K562 (cell line): ENCODE measurements around the gene WDR54. TPM values are rescaled to one million over a fixed set of nuclear protein-coding genes. Genes with fewer than 3 reads are reported as not detected.

ENCODE experiments used
- ATAC-seq: fragments of 200-7000 bp; cut with Tn5 transposase; 3 replicates; pipeline ENCODE4 v1.9.1; 2020; ENCODE audit warnings: moderate library complexity
- BruUV-seq: library from RNA; stranded (reverse); fragments of 400-500 nt; replicated peaks from 2 replicates; lab custom pipeline; 2021; lab: Mats Ljungman, UMichigan
- CTCF ChIA-PET: fragments of 300-600 bp; formaldehyde crosslinking; extraction: SDS; loops from one replicate; lab custom pipeline; 2021; ENCODE audit warnings: low intra/inter-chr PET ratio; lab: Yijun Ruan, JAX
- POLR2A ChIA-PET: fragments of 300-600, 350-650 bp; sonication (Branson Sonifier 250); formaldehyde crosslinking; extraction: SDS; loops from one replicate; lab custom pipeline; 2021; ENCODE audit warnings: antibody characterized with exemption, inconsistent platforms; lab: Yijun Ruan, JAX
- DNase-seq, 4 experiments: peaks; one replicate each; pipeline versions ENCODE4 v3.0.0 to v3.0.0-alpha.2; 2011 to 2018; ENCODE audit warnings: low spot score in 3 of 4, mixed read lengths in 3 of 4; ENCODE audit errors: extremely low read depth in 1 of 4
- FAIRE-seq: peaks from 2 replicates; lab custom pipeline; 2011; peaks lifted over from hg19 to GRCh38; lab: Jason Lieb, UNC
- H2AFZ ChIP-seq: 2 replicates; pipeline ENCODE4 v1.6.0; 2011; ENCODE audit warnings: low read depth, low read length, control low read depth, inconsistent platforms
- H3K27ac ChIP-seq: fragments of 200-600 bp; 3 replicates; pipeline ENCODE4 v1.8.0; 2011; ENCODE audit warnings: low read depth, mild to moderate bottlenecking, control low read depth, inconsistent platforms, low read length, moderate library complexity, mixed read lengths; ENCODE audit errors: extremely low read depth
- H3K27me3 ChIP-seq, 2 experiments: fragments of 300-600 bp in 1 of 2; 2 replicates in 1 of 2; 3 replicates in 1 of 2; pipeline versions ENCODE4 v1.6.0 to v1.8.0; 2011; ENCODE audit warnings: inconsistent platforms in 2 of 2, low read length in 2 of 2, mild to moderate bottlenecking in 1 of 2, mixed read lengths in 1 of 2, moderate library complexity in 1 of 2; ENCODE audit not compliant: control insufficient read depth in 2 of 2, insufficient read depth in 2 of 2
- H3K36me3 ChIP-seq: fragments of 300-600 bp; 3 replicates; pipeline ENCODE4 v1.8.0; 2011; ENCODE audit warnings: mild to moderate bottlenecking, low read length, inconsistent platforms; ENCODE audit not compliant: control insufficient read depth, insufficient read depth
- H3K4me1 ChIP-seq, 2 experiments: fragments of 200-600 bp in 1 of 2; replicated peaks in 1 of 2; 2 replicates in 1 of 2; 3 replicates in 1 of 2; pipeline versions ENCODE4 v1.5.1 to v1.8.0; 2011; ENCODE audit warnings: inconsistent platforms in 2 of 2, low read length in 2 of 2, mild to moderate bottlenecking in 1 of 2, mixed read lengths in 1 of 2, moderate library complexity in 1 of 2; ENCODE audit not compliant: control insufficient read depth in 2 of 2, insufficient read depth in 2 of 2
- H3K4me2 ChIP-seq: 2 replicates; pipeline ENCODE4 v1.6.1; 2011; ENCODE audit warnings: low read length, control low read depth, inconsistent platforms, mixed read lengths; ENCODE audit not compliant: insufficient read depth
- H3K4me3 ChIP-seq: fragments of 200-600 bp; sonication (generic), shearing (Covaris generic); 2 replicates; pipeline ENCODE4 v1.5.1; 2016; ENCODE audit warnings: control low read depth, inconsistent platforms
- H3K79me2 ChIP-seq: fragments of 200-600 bp; 3 replicates; pipeline ENCODE4 v1.8.0; 2011; ENCODE audit warnings: low read length, inconsistent platforms; ENCODE audit not compliant: control insufficient read depth, insufficient read depth
- H3K9ac ChIP-seq, 2 experiments: 2 replicates each; pipeline versions ENCODE4 v1.6.0 to v1.6.1; 2011; ENCODE audit warnings: low read depth in 2 of 2, low read length in 2 of 2, control low read depth in 1 of 2, inconsistent platforms in 1 of 2, mild to moderate bottlenecking in 1 of 2, mixed read lengths in 1 of 2; ENCODE audit not compliant: insufficient read depth in 1 of 2
- H3K9me1 ChIP-seq: one replicate; pipeline ENCODE4 v1.6.0; 2011; ENCODE audit warnings: inconsistent platforms, mild to moderate bottlenecking, low read length, moderate library complexity; ENCODE audit not compliant: control insufficient read depth, insufficient read depth
- H3K9me3 ChIP-seq: replicated peaks from 2 replicates; pipeline ENCODE4 v1.5.1; 2011; ENCODE audit warnings: low read depth, low read length, inconsistent platforms; ENCODE audit not compliant: control insufficient read depth, insufficient read depth
- H4K20me1 ChIP-seq: replicated peaks from 2 replicates; pipeline ENCODE4 v1.6.1; 2011; ENCODE audit warnings: low read length, inconsistent platforms, mixed read lengths; ENCODE audit not compliant: control insufficient read depth, insufficient read depth
- CBX5 ChIP-seq: IDR thresholded peaks from 2 replicates; pipeline ENCODE4 v1.6.1; 2014; ENCODE audit warnings: low read depth, borderline replicate concordance
- DPF2 ChIP-seq: fragments of 450-650 bp; IDR thresholded peaks from 2 replicates; pipeline ENCODE4 v1.6.1; 2016
- EZH2 ChIP-seq: IDR thresholded peaks from 2 replicates; pipeline ENCODE4 v1.6.1; 2012; ENCODE audit warnings: low read depth, mild to moderate bottlenecking, inconsistent platforms, low read length, borderline replicate concordance
- GATAD2B ChIP-seq: fragments of 450-650 bp; IDR thresholded peaks from 2 replicates; pipeline ENCODE4 v1.6.1; 2017; ENCODE audit warnings: mild to moderate bottlenecking, borderline replicate concordance
- GTF2F1 ChIP-seq: IDR thresholded peaks from 2 replicates; pipeline ENCODE4 v1.6.1; 2011; ENCODE audit warnings: low read depth, low read length, improper control_type of control experiment
- KLF1 ChIP-seq: fragments of 450-650 bp; IDR thresholded peaks from 2 replicates; pipeline ENCODE4 v1.6.1; 2016; ENCODE audit warnings: missing genetic modification characterization, missing compliant biosample characterization
- NFE2L1 ChIP-seq: fragments of 450-650 bp; IDR thresholded peaks from 2 replicates; pipeline ENCODE4 v1.6.1; 2016; ENCODE audit warnings: missing genetic modification characterization, low read depth, mild to moderate bottlenecking, missing compliant biosample characterization, moderate library complexity, borderline replicate concordance
- NR2C1 ChIP-seq, 2 experiments: fragments of 450-650 bp; IDR thresholded peaks; 2 replicates each; pipeline ENCODE4 v1.6.1; 2017; ENCODE audit warnings: mild to moderate bottlenecking in 2 of 2, antibody characterized with exemption in 1 of 2, inconsistent platforms in 1 of 2, missing compliant biosample characterization in 1 of 2, missing genetic modification characterization in 1 of 2
- SAFB2 ChIP-seq: fragments of 200-400 bp; formaldehyde crosslinking; IDR thresholded peaks from 2 replicates; pipeline ENCODE4 v1.6.1; 2018; ENCODE audit warnings: borderline replicate concordance, low read length, low read depth, moderate library complexity; ENCODE audit not compliant: severe bottlenecking
- SMAD4 ChIP-seq: fragments of 250-450 bp; sonication (Bioruptor Pico); conservative IDR thresholded peaks from 2 replicates; pipeline ENCODE4 v1.8.0; 2021; ENCODE audit warnings: inconsistent platforms, mild to moderate bottlenecking, moderate library complexity
- TBL1XR1 ChIP-seq, 2 experiments: IDR thresholded peaks; 2 replicates each; pipeline ENCODE4 v1.6.1; 2012; ENCODE audit warnings: improper control_type of control experiment in 2 of 2, low read length in 2 of 2, mild to moderate bottlenecking in 1 of 2
- ZNF408 ChIP-seq: fragments of 250-450 bp; sonication (Bioruptor Pico); IDR thresholded peaks from 2 replicates; pipeline ENCODE4 v1.4.0; 2020; ENCODE audit warnings: low read depth, mild to moderate bottlenecking, moderate library complexity
- WGBS: fragments of 100-300 bp; shearing (Covaris generic); methylation state at CpG from one replicate; pipeline ENCODE4 v1.1.6; 2016; ENCODE audit warnings: low coverage, mixed read lengths; ENCODE audit not compliant: insufficient coverage; ENCODE audit errors: missing lambda C conversion rate; 5-methylcytosine and 5-hydroxymethylcytosine counted together
- in situ Hi-C: fragments of 300-500 bp; cut with MboI; formaldehyde crosslinking; loops from 4 replicates; pipeline ENCODE4 v1.15.0; 2018; ENCODE audit warnings: inconsistent platforms, mixed read lengths
- intact Hi-C: fragments of 100-400 bp; cut with micrococcal nuclease; formaldehyde crosslinking; loops from 2 replicates; pipeline ENCODE4 v1.14.2; 2022
- polyA plus RNA-seq, 8 experiments: library from polyadenylated mRNA; depleted of rRNA in 4 of 8; stranded (reverse) in 5 of 8; unstranded in 3 of 8; fragments of >200 nt; fragmentation: Nextera tagmentation in 2 of 8; fragmentation: Illumina TruSeq in 1 of 8; extraction: Ambion mirVana in 2 of 8; extraction: Trizol in 1 of 8; gene quantifications; 2 replicates each; pipeline versions ENCODE4 v1.2.1 to v1.2.3, GENCODE V29; 2011 to 2014; ENCODE audit warnings: inconsistent platforms in 1 of 8, missing spikeins in 1 of 8
- total RNA-seq, 7 experiments: library from RNA; depleted of rRNA in 6 of 7; stranded (reverse); fragments of >200 nt in 6 of 7; fragmentation: Illumina TruSeq in 2 of 7; extraction: Trizol in 2 of 7; gene quantifications; 2 replicates each; pipeline versions ENCODE4 v1.2.1 to v1.2.3, GENCODE V29; 2011 to 2021; ENCODE audit warnings: low replicate concordance in 1 of 7
- TF ChIP-seq, protein P1 (sequence below): fragments of 450-650 bp; IDR thresholded peaks from 2 replicates; pipeline ENCODE4 v1.6.1; 2016; ENCODE audit warnings: mild to moderate bottlenecking
- TF ChIP-seq, protein P2 (sequence below): sonication (generic); formaldehyde crosslinking; IDR thresholded peaks from 2 replicates; pipeline ENCODE4 v1.8.1; 2022; ENCODE audit warnings: missing genetic modification reagents

WDR54 gene
- total and polyA plus RNA-seq, 9 of the 15 experiments (the other 6 are each of a cell fraction or from before 2014, with no cell fraction given), result 5.2 to 15.2 (median 7.4) TPM

DNA sequence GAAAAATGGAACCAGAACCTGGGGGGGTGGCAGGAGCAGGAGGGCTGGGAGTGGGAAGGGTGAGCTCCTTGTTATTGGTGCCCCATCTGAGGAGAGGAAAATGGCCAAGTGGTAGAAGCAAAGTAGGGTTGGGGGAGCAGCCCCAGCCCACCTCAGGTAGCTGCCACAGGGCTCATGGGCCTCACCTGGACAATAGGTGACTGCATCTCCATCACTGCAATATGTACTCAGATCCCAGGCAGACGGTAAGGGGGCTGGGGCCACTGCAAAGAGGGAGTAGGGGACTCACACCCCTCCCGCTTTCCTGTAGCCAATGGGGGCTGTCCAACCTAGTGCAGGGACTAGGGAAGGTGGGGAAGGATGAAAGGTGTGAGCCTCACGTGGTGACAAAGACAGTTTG lies 4.3 kb upstream of the WDR54 start:
- H3K27ac ChIP-seq, result no peak overlapping the region
- no peaks in the 10 kb centered on the region for H3K79me2 ChIP-seq
- H3K9ac ChIP-seq, result no peak overlapping the region
- 11% methylated on average over 3 of the region's 3 CpGs for WGBS
- CTCF ChIA-PET, result no interaction called here
- H2AFZ ChIP-seq, result no peak overlapping the region
- intact Hi-C loops (no loop called here), in situ Hi-C loops (no loop called here)
- H3K36me3 ChIP-seq, result no peaks in the 10 kb centered on the region
- no peaks in the 10 kb centered on the region for H4K20me1 ChIP-seq
- BruUV-seq, result no TSS peak
- H3K4me2 ChIP-seq, result no peak overlapping the region
- H3K4me1 ChIP-seq, result peaks cover 5 to 42% of the 10 kb centered on the region in 2 experiments; a peak in 4 of 5 replicates
- H3K9me3 ChIP-seq, result no peaks in the 10 kb centered on the region
- TF ChIP-seq DPF2 (no peak), GTF2F1 (no peak), KLF1 (no peak), GATAD2B (no peak), EZH2 (no peak), CBX5 (no peak), SMAD4 (no peak), ZNF408 (CRISPR knock-in tag) (no peak), NFE2L1 (tag) (no peak), NR2C1 (IDR thresholded peaks at IDR 0.05) (no peak), NR2C1 (tag; IDR thresholded peaks at IDR 0.05) (no peak), SAFB2 (no peak), TBL1XR1 (IDR thresholded peaks at IDR 0.05; ENCODE audit: low read length in 2 of 2) (no peak)
- TF ChIP-seq, protein P1, sequence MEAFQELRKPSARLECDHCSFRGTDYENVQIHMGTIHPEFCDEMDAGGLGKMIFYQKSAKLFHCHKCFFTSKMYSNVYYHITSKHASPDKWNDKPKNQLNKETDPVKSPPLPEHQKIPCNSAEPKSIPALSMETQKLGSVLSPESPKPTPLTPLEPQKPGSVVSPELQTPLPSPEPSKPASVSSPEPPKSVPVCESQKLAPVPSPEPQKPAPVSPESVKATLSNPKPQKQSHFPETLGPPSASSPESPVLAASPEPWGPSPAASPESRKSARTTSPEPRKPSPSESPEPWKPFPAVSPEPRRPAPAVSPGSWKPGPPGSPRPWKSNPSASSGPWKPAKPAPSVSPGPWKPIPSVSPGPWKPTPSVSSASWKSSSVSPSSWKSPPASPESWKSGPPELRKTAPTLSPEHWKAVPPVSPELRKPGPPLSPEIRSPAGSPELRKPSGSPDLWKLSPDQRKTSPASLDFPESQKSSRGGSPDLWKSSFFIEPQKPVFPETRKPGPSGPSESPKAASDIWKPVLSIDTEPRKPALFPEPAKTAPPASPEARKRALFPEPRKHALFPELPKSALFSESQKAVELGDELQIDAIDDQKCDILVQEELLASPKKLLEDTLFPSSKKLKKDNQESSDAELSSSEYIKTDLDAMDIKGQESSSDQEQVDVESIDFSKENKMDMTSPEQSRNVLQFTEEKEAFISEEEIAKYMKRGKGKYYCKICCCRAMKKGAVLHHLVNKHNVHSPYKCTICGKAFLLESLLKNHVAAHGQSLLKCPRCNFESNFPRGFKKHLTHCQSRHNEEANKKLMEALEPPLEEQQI, result no peak
- TF ChIP-seq, protein P2, sequence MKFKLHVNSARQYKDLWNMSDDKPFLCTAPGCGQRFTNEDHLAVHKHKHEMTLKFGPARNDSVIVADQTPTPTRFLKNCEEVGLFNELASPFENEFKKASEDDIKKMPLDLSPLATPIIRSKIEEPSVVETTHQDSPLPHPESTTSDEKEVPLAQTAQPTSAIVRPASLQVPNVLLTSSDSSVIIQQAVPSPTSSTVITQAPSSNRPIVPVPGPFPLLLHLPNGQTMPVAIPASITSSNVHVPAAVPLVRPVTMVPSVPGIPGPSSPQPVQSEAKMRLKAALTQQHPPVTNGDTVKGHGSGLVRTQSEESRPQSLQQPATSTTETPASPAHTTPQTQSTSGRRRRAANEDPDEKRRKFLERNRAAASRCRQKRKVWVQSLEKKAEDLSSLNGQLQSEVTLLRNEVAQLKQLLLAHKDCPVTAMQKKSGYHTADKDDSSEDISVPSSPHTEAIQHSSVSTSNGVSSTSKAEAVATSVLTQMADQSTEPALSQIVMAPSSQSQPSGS (CRISPR knock-in tag), result no peak
- peaks cover 4 to 28% of the 10 kb centered on the region in 2 experiments; a peak in 4 of 5 replicates for H3K27me3 ChIP-seq
- no peak for DNase-seq
- FAIRE-seq, result no peak
- POLR2A ChIA-PET, result no interaction called here
- ATAC-seq, result no peak
- H3K4me3 ChIP-seq, result no peak overlapping the region
- no peaks in the 10 kb centered on the region for H3K9me1 ChIP-seq
